HG03439 (cell line): Measurements from ENCODE around the gene CTNNA3.

ENCODE experiments used
- ATAC-seq: cut with Tn5 transposase; IDR thresholded peaks from one replicate; pipeline ENCODE4 v1.9.1; 2021; ENCODE audit warnings: mild to moderate bottlenecking, moderate library complexity; ENCODE audit not compliant: unreplicated experiment

The CTNNA3 gene

GRCh38 chr10:66836771-66837170 is 859.2 kb downstream of the CTNNA3 start:
- no peak for ATAC-seq

DNA sequence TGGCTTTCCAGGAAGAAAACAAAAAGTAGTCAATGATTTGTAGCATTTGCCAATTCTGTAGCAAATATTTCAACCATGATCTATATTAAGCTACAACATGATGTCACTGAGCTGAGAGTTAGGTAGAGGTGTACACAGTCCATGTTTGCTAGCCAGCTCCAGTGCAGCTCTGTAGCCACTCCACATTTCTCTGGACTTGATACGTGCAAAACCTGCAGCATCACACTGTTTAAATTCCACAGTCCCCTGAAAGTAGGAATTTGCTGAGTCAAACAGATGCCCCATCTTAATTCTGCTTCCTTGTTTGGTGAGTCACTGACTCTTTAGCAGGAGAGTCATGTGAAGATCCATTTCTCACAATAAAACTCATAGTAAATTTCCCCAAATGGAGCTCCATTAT is 859.9 kb downstream of the CTNNA3 start:
- no peak for ATAC-seq

- ATAC-seq = no peak
Observed at GRCh38 chr10:66835400-66835799, 860.6 kb downstream of the CTNNA3 start.

DNA sequence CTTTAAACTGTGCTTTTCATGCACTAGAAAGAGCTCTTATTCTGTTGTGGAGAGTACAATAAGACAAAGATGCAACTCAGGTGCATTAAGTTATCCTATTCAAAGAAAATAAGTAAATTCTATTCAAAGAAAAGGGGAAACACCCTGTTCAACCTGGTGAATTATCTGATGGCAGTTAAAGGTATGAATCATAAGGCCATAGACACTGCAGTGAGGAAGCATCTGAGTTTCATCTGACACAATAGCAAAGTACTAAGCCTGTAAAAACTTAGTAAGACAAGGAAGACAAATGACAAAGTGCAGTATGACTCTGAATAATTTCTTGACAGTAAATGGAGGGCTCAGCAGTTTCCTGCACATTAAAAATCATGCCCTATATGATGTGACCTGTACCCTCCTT is 861.2 kb downstream of the CTNNA3 start:
- no peak for ATAC-seq

DNA sequence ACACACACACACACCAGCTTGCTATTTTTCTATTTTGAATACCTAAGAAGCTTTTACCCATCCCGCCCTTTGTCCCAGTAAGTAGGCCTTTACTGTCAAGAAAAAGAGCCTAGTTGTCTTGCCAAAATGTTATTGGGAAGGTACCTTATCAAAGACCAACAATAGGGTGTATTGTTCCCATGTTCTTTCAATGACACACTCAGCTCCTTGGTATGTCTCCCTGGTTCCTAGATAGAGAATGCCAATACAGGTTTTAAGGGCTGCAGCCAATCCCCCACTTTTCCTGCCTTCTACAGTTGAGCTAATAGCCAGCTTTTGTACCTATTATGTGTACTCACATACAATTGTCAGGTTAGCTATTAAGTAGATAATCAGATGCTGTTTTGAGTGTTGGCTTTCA is 862.1 kb downstream of the CTNNA3 start:
- no peak for ATAC-seq

DNA sequence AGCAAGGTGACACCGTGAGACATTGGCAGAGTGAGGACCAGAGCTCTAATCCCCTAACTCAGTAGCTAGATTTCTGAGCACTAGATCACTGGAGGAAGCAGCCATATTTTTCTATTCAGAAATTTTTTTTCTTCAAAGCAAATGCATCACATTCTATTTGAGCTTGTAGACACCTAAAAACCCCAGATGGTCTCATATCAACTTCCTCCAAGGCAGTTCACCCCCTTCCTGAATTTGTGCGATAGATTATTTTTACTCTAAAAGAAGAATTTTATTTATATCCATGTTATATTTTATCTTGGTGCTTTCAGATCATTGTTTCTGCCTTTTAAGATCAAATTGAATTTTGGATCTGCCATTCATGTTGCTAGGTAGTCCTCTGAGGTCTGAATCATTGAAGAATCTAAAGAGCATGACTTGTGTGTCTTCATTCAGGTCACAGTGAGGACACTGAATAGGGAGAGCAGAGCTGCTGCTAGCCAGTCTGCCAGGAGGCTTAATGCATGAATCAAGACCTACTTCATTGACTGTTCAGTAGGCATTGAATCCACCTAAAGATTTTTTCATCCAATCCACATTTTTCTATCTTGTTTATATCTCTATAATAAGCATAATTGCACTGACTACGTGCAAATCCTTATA is 863.1 kb downstream of the CTNNA3 start:
- no peak for ATAC-seq

GRCh38 chr10:66828957-66829356 is 867.0 kb downstream of the CTNNA3 start:
- no peak for ATAC-seq

DNA sequence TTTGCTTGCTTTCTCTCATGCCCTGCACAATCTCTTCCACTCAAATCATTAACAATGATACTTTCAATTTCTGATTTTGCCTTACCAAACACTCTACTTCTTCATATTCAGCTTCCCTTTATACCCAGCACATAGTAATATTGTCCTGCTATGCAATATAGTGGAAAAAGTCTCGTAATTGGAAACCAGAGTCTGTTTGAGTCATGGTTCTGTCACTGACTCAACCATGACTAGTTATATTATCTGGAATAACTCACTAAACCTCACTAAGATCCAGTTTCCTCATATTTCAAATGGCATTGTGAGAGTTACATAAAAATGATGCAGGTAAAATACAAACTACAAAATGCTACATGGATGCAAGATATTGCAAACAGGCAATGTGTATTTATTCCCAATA is 868.6 kb downstream of the CTNNA3 start:
- no peak for ATAC-seq

DNA sequence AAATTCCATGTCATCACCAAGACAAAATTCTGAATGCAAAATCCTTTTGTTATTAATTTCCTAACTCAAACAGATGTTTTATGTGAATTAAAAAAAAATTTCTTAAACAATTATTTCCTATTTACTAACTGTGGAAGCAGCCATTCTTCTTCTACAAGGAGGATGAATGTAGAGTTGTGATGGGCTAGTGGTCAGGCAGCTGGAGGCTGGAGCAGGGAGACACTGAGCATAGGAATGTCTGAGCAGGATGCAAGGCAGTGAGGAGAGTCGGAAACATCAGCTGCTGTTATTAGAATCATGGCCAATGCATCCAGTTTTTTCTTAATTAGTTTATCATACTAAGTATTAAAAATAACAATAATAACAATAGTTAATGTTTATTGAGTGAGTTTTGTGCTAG is 872.7 kb downstream of the CTNNA3 start:
- no peak for ATAC-seq

GRCh38 chr10:66822801-66823200 is 873.2 kb downstream of the CTNNA3 start:
- ATAC-seq = no peak

GRCh38 chr10:66819691-66820090 is 876.3 kb downstream of the CTNNA3 start:
- ATAC-seq = no peak

GRCh38 chr10:66813122-66813521 is 882.9 kb downstream of the CTNNA3 start:
- no peak for ATAC-seq

DNA sequence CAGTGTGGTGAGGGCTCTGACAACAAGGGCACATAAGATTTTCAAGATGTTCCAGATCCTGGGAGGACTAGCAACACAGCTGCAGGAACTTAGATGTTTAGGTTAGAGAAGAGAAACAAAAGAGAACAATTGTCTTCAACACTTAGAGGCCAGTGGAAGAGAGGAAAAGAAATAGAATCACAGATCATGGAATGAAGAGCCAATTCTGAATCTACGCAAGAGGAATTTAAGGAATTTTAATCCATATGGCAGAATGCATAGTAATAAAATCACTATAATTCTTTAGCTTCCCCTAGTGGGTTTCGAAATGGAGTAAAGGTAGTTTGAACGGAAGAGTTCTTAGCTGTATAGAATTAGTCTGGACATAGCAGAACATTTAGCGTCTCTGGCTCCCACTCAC is 884.8 kb downstream of the CTNNA3 start:
- ATAC-seq = no peak

DNA sequence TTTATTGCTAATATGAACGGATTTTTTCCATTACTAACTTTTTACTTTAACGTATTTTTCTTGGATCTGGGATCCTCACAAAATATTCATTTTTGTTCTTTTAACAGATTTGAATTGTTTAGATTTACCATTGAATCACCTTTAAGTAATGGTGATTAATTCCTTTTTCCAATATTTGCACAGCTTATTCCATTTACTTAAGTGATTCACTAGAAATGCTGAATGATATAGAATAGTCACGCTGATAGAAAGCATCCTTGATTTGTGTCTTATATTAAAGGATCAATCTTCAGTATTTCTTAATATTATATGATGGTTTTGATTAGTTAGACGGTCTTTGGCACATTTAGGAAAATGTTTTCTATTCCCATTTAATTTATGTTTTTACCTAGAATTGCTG is 886.6 kb downstream of the CTNNA3 start:
- ATAC-seq = no peak

DNA sequence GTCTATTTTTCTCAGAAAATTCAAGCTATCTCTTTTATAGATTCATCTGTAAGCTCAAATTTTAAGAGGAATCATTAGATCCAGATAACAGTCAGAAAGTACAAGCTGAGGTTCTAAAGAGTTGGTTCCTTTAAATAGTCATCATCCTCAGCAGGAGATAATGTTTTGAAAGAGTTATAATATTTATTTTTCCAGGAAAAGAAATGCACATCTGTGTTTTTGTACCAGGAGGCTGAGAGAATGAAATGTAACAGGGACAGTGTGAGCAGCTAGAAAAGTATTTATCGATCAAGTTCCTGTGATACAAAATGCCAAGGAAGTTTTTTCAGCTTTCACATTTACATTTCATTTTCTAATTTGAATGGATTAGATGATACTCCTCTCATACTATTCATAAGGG is 890.4 kb downstream of the CTNNA3 start:
- ATAC-seq = no peak

GRCh38 chr10:66804962-66805361 is 891.0 kb downstream of the CTNNA3 start:
- ATAC-seq = no peak

DNA sequence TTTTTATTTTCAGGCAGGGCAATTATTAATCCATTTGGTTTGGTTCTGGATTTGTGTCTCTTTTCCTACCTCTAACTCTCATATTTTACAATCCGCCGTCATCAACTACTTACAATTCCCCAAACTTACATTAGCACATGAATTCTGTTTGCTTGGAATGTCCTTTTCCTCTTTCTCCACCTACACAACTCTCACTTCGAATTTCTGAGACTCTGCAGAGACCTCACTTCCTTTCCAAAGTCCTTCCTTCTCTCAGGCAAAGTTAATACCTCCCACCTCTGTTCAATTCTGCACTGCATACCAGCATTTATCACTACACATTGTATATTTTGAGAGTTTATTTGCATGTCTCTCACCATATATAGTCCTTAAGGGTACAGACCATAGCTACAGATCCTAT is 892.8 kb downstream of the CTNNA3 start:
- ATAC-seq = no peak

DNA sequence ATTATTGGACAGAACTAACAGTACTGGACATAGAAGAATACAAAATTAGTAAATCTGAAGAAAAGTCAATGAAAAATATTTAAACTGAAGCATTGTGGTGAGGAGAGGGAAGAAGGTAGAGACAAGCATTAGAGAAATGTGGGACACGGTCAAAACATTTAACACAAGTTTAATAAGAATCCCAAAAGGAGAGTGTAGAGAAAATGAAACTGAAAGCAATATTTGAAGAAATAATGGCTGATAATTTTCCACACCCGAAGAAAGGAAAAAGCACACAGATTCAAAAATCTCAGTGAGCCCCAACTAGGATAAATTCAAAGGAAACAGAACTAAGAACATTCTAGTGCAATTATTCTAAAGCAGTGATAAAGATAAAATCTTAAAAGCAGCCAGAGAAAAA is 896.5 kb downstream of the CTNNA3 start:
- no peak for ATAC-seq

DNA sequence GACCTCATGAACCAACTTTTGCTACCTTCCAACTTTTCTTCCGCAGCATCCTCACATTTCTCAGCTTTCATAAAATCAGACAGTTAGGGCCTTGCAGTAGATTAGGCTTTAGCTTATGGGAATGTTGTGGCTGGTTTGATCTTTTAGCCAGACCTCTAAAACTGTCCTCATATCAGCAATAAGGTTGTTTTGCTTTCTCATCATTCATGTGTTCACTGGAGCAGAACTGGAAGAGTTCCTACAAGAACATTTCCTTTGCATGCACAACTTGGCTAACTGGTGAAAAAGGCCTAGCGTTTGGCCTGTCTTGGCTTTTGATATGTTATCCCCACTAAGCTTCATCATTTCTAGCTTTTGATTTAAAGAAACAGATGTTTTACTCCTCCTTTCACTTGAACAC is 900.1 kb downstream of the CTNNA3 start:
- ATAC-seq = no peak

- ATAC-seq = no peak
Observed at GRCh38 chr10:66792441-66792840, 903.6 kb downstream of the CTNNA3 start.

GRCh38 chr10:66788178-66788987 is 907.6 kb downstream of the CTNNA3 start:
- no peak for ATAC-seq

DNA sequence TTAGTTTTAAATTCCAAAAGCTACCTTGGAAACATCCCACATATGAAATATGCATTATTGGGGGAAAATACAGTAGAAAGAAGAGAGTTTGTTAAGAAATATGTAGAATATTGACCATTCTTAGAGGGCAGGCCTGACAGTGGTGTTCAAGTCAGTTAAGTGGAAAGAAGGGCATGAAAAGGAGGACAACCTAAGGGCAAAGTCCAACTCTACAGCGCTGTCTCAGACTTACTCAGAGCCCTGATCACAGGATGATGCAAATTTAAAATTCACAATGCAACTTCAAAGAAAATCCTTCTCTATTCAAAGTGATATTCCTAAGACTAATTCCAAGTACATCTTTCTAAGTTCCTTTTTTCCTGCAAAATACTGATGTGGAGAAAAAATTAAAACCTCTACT is 909.3 kb downstream of the CTNNA3 start:
- ATAC-seq = no peak

- no peak for ATAC-seq
Observed at GRCh38 chr10:66784770-66785169, 911.2 kb downstream of the CTNNA3 start.
